Upper lobe of left lung (tissue), 6 donors: ENCODE measurements around the gene CACNA1F. TPM values are rescaled to one million over a fixed set of nuclear protein-coding genes. Genes with fewer than 3 reads are reported as not detected.

Experiments
- ATAC-seq, 2 donors: fragments of 200-7000 bp; cut with Tn5 transposase; one replicate each; pipeline ENCODE4 v1.9.1; 2022; ENCODE audit warnings: mild to moderate bottlenecking in 2 of 2, moderate library complexity in 2 of 2; ENCODE audit not compliant: low FRiP score in 2 of 2
- DNase-seq, 2 donors: peaks; one replicate each; pipeline ENCODE4 v3.0.0-alpha.2; 2019 to 2020
- H3K27ac ChIP-seq, 4 donors: fragments of 200-600 bp; sonication (generic); one replicate each; pipeline ENCODE4 v1.5.1; 2016 to 2019
- H3K27me3 ChIP-seq, 4 donors: fragments of 200-600 bp; sonication (generic); one replicate each; pipeline ENCODE4 v1.5.1; 2017 to 2019
- H3K36me3 ChIP-seq, 4 donors: fragments of 200-600 bp; sonication (generic); one replicate each; pipeline ENCODE4 v1.5.1; 2016 to 2019
- H3K4me1 ChIP-seq, 4 donors: fragments of 200-600 bp; sonication (generic); one replicate each; pipeline ENCODE4 v1.5.1; 2018 to 2019
- H3K4me3 ChIP-seq, 4 donors: fragments of 200-600 bp; sonication (generic); one replicate each; pipeline ENCODE4 v1.5.1; 2017 to 2019; ENCODE audit warnings: mild to moderate bottlenecking in 2 of 4, moderate library complexity in 1 of 4
- H3K9me3 ChIP-seq, 4 donors: fragments of 200-600 bp; sonication (generic); one replicate each; pipeline ENCODE4 v1.5.1; 2018 to 2019
- EP300 ChIP-seq, 4 donors: sonication (generic); formaldehyde crosslinking; IDR thresholded peaks; one replicate each; pipeline ENCODE4 v1.5.1; 2017; ENCODE audit warnings: antibody characterized with exemption in 4 of 4, control low read depth in 2 of 4
- POLR2A ChIP-seq, 4 donors: fragments of 450-650 bp; IDR thresholded peaks; one replicate each; pipeline ENCODE4 v1.5.1; 2016 to 2017; ENCODE audit warnings: antibody characterized with exemption in 4 of 4, mild to moderate bottlenecking in 2 of 4
- POLR2AphosphoS5 ChIP-seq, 2 donors: sonication (generic); formaldehyde crosslinking; IDR thresholded peaks; one replicate each; pipeline ENCODE4 v1.5.1; 2017; ENCODE audit warnings: antibody characterized with exemption in 2 of 2
- WGBS, 2 donors: methylation state at CpG; one replicate each; pipeline ENCODE4 v1.1.5; 2017 to 2018; 5-methylcytosine and 5-hydroxymethylcytosine counted together
- total RNA-seq, 6 donors: library from RNA; depleted of rRNA in 4 of 6; stranded (reverse); fragments of >200 nt in 4 of 6; gene quantifications; one replicate each; pipeline versions ENCODE4 v1.1.0 to v1.2.1, GENCODE V29; 2016 to 2021
- TF ChIP-seq, protein P1 (sequence below), 6 experiments: fragments of 450-650 bp in 4 of 6; fragments of 200-600 bp in 2 of 6; sonication (generic) in 2 of 6; IDR thresholded peaks; one replicate each; pipeline ENCODE4 v1.5.1; 2016 to 2019; ENCODE audit warnings: antibody characterized with exemption in 6 of 6
- donor health status: DM: no; HTN: no; CAD: no; lungs with moderate emphysema.
- donor health status: DM: no; HTN: yes; CAD: no; lungs with severe emphysema.

The CACNA1F gene
- 1 to 10 TPM in 4 of 6 donors, under 1 TPM in 2; 0.46 to 6.3 (median 1.7) TPM for total RNA-seq

DNA sequence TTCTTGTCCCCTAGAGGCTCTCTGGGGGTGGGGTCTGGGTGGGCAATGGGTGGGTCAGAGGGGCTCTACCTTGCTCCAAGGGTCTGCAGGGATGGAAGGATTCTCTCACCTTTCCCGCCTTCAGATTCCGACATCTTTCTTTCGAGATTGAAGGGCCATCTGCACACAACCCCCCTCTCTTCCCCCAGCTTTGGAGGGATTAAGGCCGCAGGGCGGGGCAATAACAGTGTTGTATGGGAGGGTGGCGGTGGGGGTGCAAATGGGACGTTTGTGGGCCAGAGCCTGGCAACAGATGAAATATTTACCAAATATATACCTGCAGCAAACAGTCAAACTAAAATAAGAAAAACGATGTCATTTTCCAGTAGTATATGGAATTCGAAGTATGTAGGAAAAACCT lies at the start of gene CACNA1F:
CACNA1F (minus strand) TSS at position 165 of the 400 bp plus-strand sequence; CDS start at position 134, 31 bp downstream.
- Histone ChIP-seq H3K36me3 (no peaks in the 10 kb centered on the region), H3K9me3 (peaks cover 0 to 12% (median 0%) of the 10 kb centered on the region in 4 donors), H3K4me3 (no peak within 1 kb of the TSS), H3K27ac (no peak within 1 kb of the TSS), H3K27me3 (no peaks in the 10 kb centered on the region), H3K4me1 (peaks cover 0 to 18% (median 0%) of the 10 kb centered on the region in 4 donors)
- ATAC-seq (no peak), DNase-seq (no peak)
- TF ChIP-seq POLR2AphosphoS5 (IDR thresholded peaks at IDR 0.05) = no peak
- no peak for TF ChIP-seq POLR2A (IDR thresholded peaks at IDR 0.05)
- TF ChIP-seq EP300 (IDR thresholded peaks at IDR 0.05) = no peak
- TF ChIP-seq, protein P1, sequence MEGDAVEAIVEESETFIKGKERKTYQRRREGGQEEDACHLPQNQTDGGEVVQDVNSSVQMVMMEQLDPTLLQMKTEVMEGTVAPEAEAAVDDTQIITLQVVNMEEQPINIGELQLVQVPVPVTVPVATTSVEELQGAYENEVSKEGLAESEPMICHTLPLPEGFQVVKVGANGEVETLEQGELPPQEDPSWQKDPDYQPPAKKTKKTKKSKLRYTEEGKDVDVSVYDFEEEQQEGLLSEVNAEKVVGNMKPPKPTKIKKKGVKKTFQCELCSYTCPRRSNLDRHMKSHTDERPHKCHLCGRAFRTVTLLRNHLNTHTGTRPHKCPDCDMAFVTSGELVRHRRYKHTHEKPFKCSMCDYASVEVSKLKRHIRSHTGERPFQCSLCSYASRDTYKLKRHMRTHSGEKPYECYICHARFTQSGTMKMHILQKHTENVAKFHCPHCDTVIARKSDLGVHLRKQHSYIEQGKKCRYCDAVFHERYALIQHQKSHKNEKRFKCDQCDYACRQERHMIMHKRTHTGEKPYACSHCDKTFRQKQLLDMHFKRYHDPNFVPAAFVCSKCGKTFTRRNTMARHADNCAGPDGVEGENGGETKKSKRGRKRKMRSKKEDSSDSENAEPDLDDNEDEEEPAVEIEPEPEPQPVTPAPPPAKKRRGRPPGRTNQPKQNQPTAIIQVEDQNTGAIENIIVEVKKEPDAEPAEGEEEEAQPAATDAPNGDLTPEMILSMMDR (IDR thresholded peaks at IDR 0.05) = no peak
- 83 to 84% methylated on average over 7 to 9 of the region's 9 CpGs for WGBS, 2 donors

DNA sequence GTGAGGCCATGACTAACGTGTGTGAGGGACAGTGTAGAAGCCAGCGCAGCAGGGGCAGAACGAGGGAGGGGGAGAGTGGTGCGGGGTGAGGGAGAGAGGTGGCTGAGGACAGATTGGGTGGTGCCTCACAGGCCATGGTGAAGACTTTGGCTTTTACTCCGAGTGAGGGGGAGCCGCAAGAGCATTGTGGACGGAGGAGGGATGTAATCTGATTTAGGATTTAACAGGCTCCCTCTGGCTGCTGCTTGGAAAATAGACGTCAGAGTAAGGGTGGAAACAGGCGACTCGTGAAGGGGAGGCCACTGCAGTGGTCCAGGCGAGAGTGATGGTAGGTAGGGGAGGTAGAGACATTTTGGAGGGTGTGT lies 49.5 kb upstream of the CACNA1F start:
- no peak for TF ChIP-seq POLR2AphosphoS5 (IDR thresholded peaks at IDR 0.05)
- TF ChIP-seq EP300 (IDR thresholded peaks at IDR 0.05) = no peak
- TF ChIP-seq, protein P1 (IDR thresholded peaks at IDR 0.05) = no peak
- TF ChIP-seq POLR2A (IDR thresholded peaks at IDR 0.05) = no peak
- H3K27me3 ChIP-seq = peaks cover 0 to 3% (median 0%) of the 10 kb centered on the region in 4 donors
- DNase-seq (no peak), ATAC-seq (peak in 1 of 2 donors; percentile 36)
- no peak overlapping the region for H3K27ac ChIP-seq
- H3K9me3 ChIP-seq = no peaks in the 10 kb centered on the region
- no peaks in the 10 kb centered on the region for H3K36me3 ChIP-seq
- H3K4me1 ChIP-seq = no peaks in the 10 kb centered on the region
- H3K4me3 ChIP-seq = no peak overlapping the region
- WGBS, 2 donors = 52 to 56% methylated on average over 9 to 11 of the region's 11 CpGs

DNA sequence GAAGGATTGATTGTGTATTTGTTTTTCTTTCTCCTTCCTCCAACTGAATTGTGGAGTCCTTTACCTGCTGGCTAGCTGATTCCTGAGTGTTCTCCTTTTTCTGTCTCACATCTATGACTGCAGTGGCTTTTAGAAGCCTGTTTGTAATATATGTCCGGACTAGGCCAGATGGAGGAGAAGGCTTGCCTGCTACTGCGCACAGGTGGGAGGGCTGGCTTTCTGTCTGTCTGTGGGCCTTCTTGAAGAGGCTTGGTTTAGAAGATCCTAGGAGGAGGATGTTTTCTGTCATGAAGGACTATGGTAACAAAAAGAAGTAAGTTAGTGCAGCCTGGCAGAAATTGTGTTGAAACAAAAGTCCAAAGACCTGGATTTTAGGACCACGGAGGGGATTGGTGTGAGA lies 44.9 kb upstream of the CACNA1F start:
- H3K36me3 ChIP-seq = no peaks in the 10 kb centered on the region
- no peak overlapping the region for H3K4me3 ChIP-seq
- no peak for TF ChIP-seq POLR2A (IDR thresholded peaks at IDR 0.05)
- no peak for TF ChIP-seq POLR2AphosphoS5 (IDR thresholded peaks at IDR 0.05)
- TF ChIP-seq EP300 (IDR thresholded peaks at IDR 0.05) = no peak
- TF ChIP-seq, protein P1 (IDR thresholded peaks at IDR 0.05) = no peak
- H3K27ac ChIP-seq = no peak overlapping the region
- ATAC-seq = no peak
- WGBS, 2 donors = 88 to 90% methylated on average over 3 of the region's 3 CpGs
- H3K4me1 ChIP-seq = peaks cover 0 to under 1% (median 0%) of the 10 kb centered on the region in 4 donors
- DNase-seq = no peak
- H3K27me3 ChIP-seq = no peaks in the 10 kb centered on the region
- no peaks in the 10 kb centered on the region for H3K9me3 ChIP-seq

DNA sequence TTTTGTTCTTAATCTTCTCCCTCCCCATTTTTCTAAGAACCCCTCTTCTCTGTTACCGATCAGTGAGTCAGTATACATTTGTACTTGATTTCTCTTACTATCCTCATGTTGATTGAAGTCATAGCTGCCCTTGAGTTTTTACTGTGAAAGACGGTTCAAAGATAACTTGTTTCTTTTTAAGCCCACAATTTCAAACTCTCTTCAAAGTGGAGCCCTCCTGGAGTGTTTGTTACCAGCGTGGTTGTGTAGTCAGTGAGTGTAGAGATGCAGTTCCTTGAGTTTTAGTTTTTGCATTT lies 44.3 kb upstream of the CACNA1F start:
- ATAC-seq (no peak), DNase-seq (no peak)
- TF ChIP-seq EP300 (IDR thresholded peaks at IDR 0.05) (no peak), POLR2AphosphoS5 (IDR thresholded peaks at IDR 0.05) (no peak), POLR2A (IDR thresholded peaks at IDR 0.05) (no peak)
- TF ChIP-seq, protein P1 (IDR thresholded peaks at IDR 0.05) = no peak
- H3K36me3 ChIP-seq = no peaks in the 10 kb centered on the region
- no peak overlapping the region for H3K4me3 ChIP-seq
- no peaks in the 10 kb centered on the region for H3K9me3 ChIP-seq
- H3K4me1 ChIP-seq = peaks cover 0 to 7% (median under 1%) of the 10 kb centered on the region in 4 donors
- H3K27me3 ChIP-seq = no peaks in the 10 kb centered on the region
- no peak overlapping the region for H3K27ac ChIP-seq
- WGBS, 2 donors = 54 to 57% methylated on average over 3 of the region's 3 CpGs
